ENCODE results near the gene SNCAIP.

Gene SNCAIP

GRCh38 chr5:122471752-122472061 lies 159.7 kb downstream of the SNCAIP start:
- H4K91ac ChIP-seq (ENCODE audit: low read depth, low read length, poor library complexity), result no peak overlapping the region
- no peak overlapping the region for H2BK120ac ChIP-seq (ENCODE audit: low read depth, low read length)
- peak overlapping the region; percentile 5 for H3K14ac ChIP-seq (ENCODE audit: low read length)
- H3K4me3 ChIP-seq (ENCODE audit: low read length in 2 of 2), result no peak overlapping the region
- no peak overlapping the region for H3K18ac ChIP-seq (ENCODE audit: low read length)
- H3K27ac ChIP-seq (replicated peaks; ENCODE audit: low read length), result no peak overlapping the region
- no peak overlapping the region for H3K23ac ChIP-seq (ENCODE audit: low read depth, low read length, poor library complexity)
- no peaks in the 10 kb centered on the region for H3K4me1 ChIP-seq (ENCODE audit: control insufficient read depth in 2 of 2, insufficient read depth in 1 of 2, low read depth in 1 of 2, low read length in 2 of 2)
- H2BK15ac ChIP-seq (ENCODE audit: low read length), result no peak overlapping the region
- H3K9me3 ChIP-seq (replicated peaks in 1 of 2; ENCODE audit: control insufficient read depth in 2 of 2, insufficient read depth in 1 of 2, low read depth in 1 of 2, low read length in 2 of 2), result no peaks in the 10 kb centered on the region
- no peak overlapping the region for H3K4me2 ChIP-seq (ENCODE audit: insufficient read depth, low read length, poor library complexity, severe bottlenecking)
- no peaks in the 10 kb centered on the region for H3K36me3 ChIP-seq (replicated peaks in 1 of 2; ENCODE audit: control insufficient read depth in 2 of 2, insufficient read depth in 2 of 2, low read length in 2 of 2)
- no peak overlapping the region for H2AK5ac ChIP-seq (ENCODE audit: low read depth, low read length)
- H2BK5ac ChIP-seq (ENCODE audit: low read length), result no peak overlapping the region
- H2AFZ ChIP-seq (ENCODE audit: low read length), result no peak overlapping the region
- H3K4ac ChIP-seq (ENCODE audit: low read length), result no peak overlapping the region
- H3K27me3 ChIP-seq (ENCODE audit: control insufficient read depth in 3 of 3, insufficient read depth in 3 of 3, low read depth in 1 of 3, low read length in 3 of 3), result peaks cover 0 to 7% (median 0%) of the 10 kb centered on the region in 3 experiments
- no peak overlapping the region for H4K8ac ChIP-seq (ENCODE audit: low read depth, low read length)
- no peak for DNase-seq (ENCODE audit: low spot score)
- H3K9ac ChIP-seq (ENCODE audit: low read depth, low read length, poor library complexity), result no peak overlapping the region
- H2BK12ac ChIP-seq (ENCODE audit: low read length), result no peak overlapping the region
- no CpG with 5 or more reads among the region's 5 CpGs for WGBS, 2 donors (ENCODE audit: extremely low coverage in 2 of 2, insufficient read length in 2 of 2, insufficient replicate concordance in 1 of 2)
- no peaks in the 10 kb centered on the region for H3K79me1 ChIP-seq (ENCODE audit: low read depth, low read length)

- no peak overlapping the region for H2BK5ac ChIP-seq (ENCODE audit: low read length)
- no peak overlapping the region for H3K14ac ChIP-seq (ENCODE audit: low read length)
- no CpG with 5 or more reads among the region's 5 CpGs for WGBS, 2 donors (ENCODE audit: extremely low coverage in 2 of 2, insufficient read length in 2 of 2, insufficient replicate concordance in 1 of 2)
These were observed 161.3 kb downstream of the SNCAIP start for GRCh38 chr5:122473138-122473843.

GRCh38 chr5:122473941-122474340 lies 161.9 kb downstream of the SNCAIP start:
- DNase-seq (ENCODE audit: low spot score), result no peak
- H2BK15ac ChIP-seq (ENCODE audit: low read length), result no peak overlapping the region
- no peak overlapping the region for H2BK5ac ChIP-seq (ENCODE audit: low read length)
- no peak overlapping the region for H3K4ac ChIP-seq (ENCODE audit: low read length)
- H2BK12ac ChIP-seq (ENCODE audit: low read length), result no peak overlapping the region
- no peak overlapping the region for H2BK120ac ChIP-seq (ENCODE audit: low read depth, low read length)
- H3K4me2 ChIP-seq (ENCODE audit: insufficient read depth, low read length, poor library complexity, severe bottlenecking), result no peak overlapping the region
- H2AFZ ChIP-seq (ENCODE audit: low read length), result no peak overlapping the region
- H3K36me3 ChIP-seq (replicated peaks in 1 of 2; ENCODE audit: control insufficient read depth in 2 of 2, insufficient read depth in 2 of 2, low read length in 2 of 2), result no peaks in the 10 kb centered on the region
- H4K91ac ChIP-seq (ENCODE audit: low read depth, low read length, poor library complexity), result no peak overlapping the region
- H3K79me1 ChIP-seq (ENCODE audit: low read depth, low read length), result no peaks in the 10 kb centered on the region
- H3K27me3 ChIP-seq (ENCODE audit: control insufficient read depth in 3 of 3, insufficient read depth in 3 of 3, low read depth in 1 of 3, low read length in 3 of 3), result peaks cover 0 to 7% (median 0%) of the 10 kb centered on the region in 3 experiments
- no CpG with 5 or more reads among the region's 4 CpGs for WGBS, 2 donors (ENCODE audit: extremely low coverage in 2 of 2, insufficient read length in 2 of 2, insufficient replicate concordance in 1 of 2)
- H3K4me1 ChIP-seq (ENCODE audit: control insufficient read depth in 2 of 2, insufficient read depth in 1 of 2, low read depth in 1 of 2, low read length in 2 of 2), result no peaks in the 10 kb centered on the region
- no peaks in the 10 kb centered on the region for H3K9me3 ChIP-seq (replicated peaks in 1 of 2; ENCODE audit: control insufficient read depth in 2 of 2, insufficient read depth in 1 of 2, low read depth in 1 of 2, low read length in 2 of 2)
- H4K8ac ChIP-seq (ENCODE audit: low read depth, low read length), result no peak overlapping the region
- H3K14ac ChIP-seq (ENCODE audit: low read length), result no peak overlapping the region
- no peak overlapping the region for H3K4me3 ChIP-seq (ENCODE audit: low read length in 2 of 2)
- H3K27ac ChIP-seq (replicated peaks; ENCODE audit: low read length), result no peak overlapping the region
- no peak overlapping the region for H3K18ac ChIP-seq (ENCODE audit: low read length)
- no peak overlapping the region for H3K23ac ChIP-seq (ENCODE audit: low read depth, low read length, poor library complexity)
- no peak overlapping the region for H2AK5ac ChIP-seq (ENCODE audit: low read depth, low read length)
- no peak overlapping the region for H3K9ac ChIP-seq (ENCODE audit: low read depth, low read length, poor library complexity)

More at GRCh38 chr5:122473138-122473843, 161.3 kb downstream of the SNCAIP start:
- H2BK15ac ChIP-seq (ENCODE audit: low read length), result no peak overlapping the region
- H3K79me1 ChIP-seq (ENCODE audit: low read depth, low read length), result no peaks in the 10 kb centered on the region
- no peak overlapping the region for H4K91ac ChIP-seq (ENCODE audit: low read depth, low read length, poor library complexity)
- no peak overlapping the region for H2AK5ac ChIP-seq (ENCODE audit: low read depth, low read length)
- H3K23ac ChIP-seq (ENCODE audit: low read depth, low read length, poor library complexity), result no peak overlapping the region
- H3K36me3 ChIP-seq (replicated peaks in 1 of 2; ENCODE audit: control insufficient read depth in 2 of 2, insufficient read depth in 2 of 2, low read length in 2 of 2), result no peaks in the 10 kb centered on the region
- no peaks in the 10 kb centered on the region for H3K4me1 ChIP-seq (ENCODE audit: control insufficient read depth in 2 of 2, insufficient read depth in 1 of 2, low read depth in 1 of 2, low read length in 2 of 2)
- H2BK120ac ChIP-seq (ENCODE audit: low read depth, low read length), result no peak overlapping the region
- no peak overlapping the region for H3K4me3 ChIP-seq (ENCODE audit: low read length in 2 of 2)
- no peak overlapping the region for H3K4me2 ChIP-seq (ENCODE audit: insufficient read depth, low read length, poor library complexity, severe bottlenecking)
- H3K18ac ChIP-seq (ENCODE audit: low read length), result no peak overlapping the region
- no peak overlapping the region for H3K4ac ChIP-seq (ENCODE audit: low read length)
- no peak for DNase-seq (ENCODE audit: low spot score)
- H3K27ac ChIP-seq (replicated peaks; ENCODE audit: low read length), result no peak overlapping the region
- H3K9ac ChIP-seq (ENCODE audit: low read depth, low read length, poor library complexity), result no peak overlapping the region
- no peaks in the 10 kb centered on the region for H3K9me3 ChIP-seq (replicated peaks in 1 of 2; ENCODE audit: control insufficient read depth in 2 of 2, insufficient read depth in 1 of 2, low read depth in 1 of 2, low read length in 2 of 2)
- no peak overlapping the region for H2AFZ ChIP-seq (ENCODE audit: low read length)
- no peak overlapping the region for H4K8ac ChIP-seq (ENCODE audit: low read depth, low read length)
- peaks cover 0 to 7% (median 0%) of the 10 kb centered on the region in 3 experiments for H3K27me3 ChIP-seq (ENCODE audit: control insufficient read depth in 3 of 3, insufficient read depth in 3 of 3, low read depth in 1 of 3, low read length in 3 of 3)
- no peak overlapping the region for H2BK12ac ChIP-seq (ENCODE audit: low read length)

- Histone ChIP-seq H3K27ac (replicated peaks; ENCODE audit: low read length) (no peak overlapping the region), H3K36me3 (replicated peaks in 1 of 2; ENCODE audit: control insufficient read depth in 2 of 2, insufficient read depth in 2 of 2, low read length in 2 of 2) (no peaks in the 10 kb centered on the region), H3K9me3 (replicated peaks in 1 of 2; ENCODE audit: control insufficient read depth in 2 of 2, insufficient read depth in 1 of 2, low read depth in 1 of 2, low read length in 2 of 2) (no peaks in the 10 kb centered on the region), H3K4me3 (ENCODE audit: low read length in 2 of 2) (no peak overlapping the region), H4K8ac (ENCODE audit: low read depth, low read length) (no peak overlapping the region), H3K9ac (ENCODE audit: low read depth, low read length, poor library complexity) (no peak overlapping the region), H2BK15ac (ENCODE audit: low read length) (no peak overlapping the region), H3K4me2 (ENCODE audit: insufficient read depth, low read length, poor library complexity, severe bottlenecking) (no peak overlapping the region), H3K23ac (ENCODE audit: low read depth, low read length, poor library complexity) (no peak overlapping the region), H3K18ac (ENCODE audit: low read length) (no peak overlapping the region), H3K79me1 (ENCODE audit: low read depth, low read length) (no peaks in the 10 kb centered on the region), H2AFZ (ENCODE audit: low read length) (no peak overlapping the region), H2BK120ac (ENCODE audit: low read depth, low read length) (no peak overlapping the region), H2AK5ac (ENCODE audit: low read depth, low read length) (no peak overlapping the region), H3K14ac (ENCODE audit: low read length) (no peak overlapping the region), H3K27me3 (ENCODE audit: control insufficient read depth in 3 of 3, insufficient read depth in 3 of 3, low read depth in 1 of 3, low read length in 3 of 3) (no peaks in the 10 kb centered on the region), H4K91ac (ENCODE audit: low read depth, low read length, poor library complexity) (no peak overlapping the region), H3K4ac (ENCODE audit: low read length) (no peak overlapping the region), H2BK5ac (ENCODE audit: low read length) (no peak overlapping the region), H3K4me1 (ENCODE audit: control insufficient read depth in 2 of 2, insufficient read depth in 1 of 2, low read depth in 1 of 2, low read length in 2 of 2) (no peaks in the 10 kb centered on the region), H2BK12ac (ENCODE audit: low read length) (no peak overlapping the region)
- WGBS, 2 donors (ENCODE audit: extremely low coverage in 2 of 2, insufficient read length in 2 of 2, insufficient replicate concordance in 1 of 2), result no CpG with 5 or more reads among the region's 3 CpGs
- no peak for DNase-seq (ENCODE audit: low spot score)
These were observed 166.9 kb downstream of the SNCAIP start for GRCh38 chr5:122478741-122479442.
